ENCODE results near the gene TMEM202.
"Not testable (repeated sequence)": the region's sequence is repeated elsewhere in the genome, so short reads cannot be mapped to it uniquely, and the experiment has no call there.

TMEM202 gene

DNA sequence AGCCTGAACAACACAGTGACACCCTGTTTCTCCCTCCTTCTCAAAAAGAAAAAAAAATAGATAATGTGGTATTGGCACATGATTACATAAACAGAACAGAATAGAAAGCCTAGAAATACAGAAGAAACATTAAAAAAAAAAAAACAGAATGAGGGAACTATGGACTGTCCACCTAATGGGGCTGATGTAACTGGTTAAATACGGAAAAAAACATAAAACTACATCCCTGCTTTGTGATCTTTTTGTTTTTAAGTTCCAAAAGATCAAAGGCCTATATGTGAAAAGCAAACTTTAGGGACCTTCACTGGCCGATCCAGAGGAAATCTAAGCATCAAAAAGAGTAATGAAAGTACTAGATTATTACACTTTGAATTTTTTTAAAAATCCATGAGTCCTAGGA, 17.2 kb downstream of the TMEM202 start:
- TF ChIP-seq, protein P1, sequence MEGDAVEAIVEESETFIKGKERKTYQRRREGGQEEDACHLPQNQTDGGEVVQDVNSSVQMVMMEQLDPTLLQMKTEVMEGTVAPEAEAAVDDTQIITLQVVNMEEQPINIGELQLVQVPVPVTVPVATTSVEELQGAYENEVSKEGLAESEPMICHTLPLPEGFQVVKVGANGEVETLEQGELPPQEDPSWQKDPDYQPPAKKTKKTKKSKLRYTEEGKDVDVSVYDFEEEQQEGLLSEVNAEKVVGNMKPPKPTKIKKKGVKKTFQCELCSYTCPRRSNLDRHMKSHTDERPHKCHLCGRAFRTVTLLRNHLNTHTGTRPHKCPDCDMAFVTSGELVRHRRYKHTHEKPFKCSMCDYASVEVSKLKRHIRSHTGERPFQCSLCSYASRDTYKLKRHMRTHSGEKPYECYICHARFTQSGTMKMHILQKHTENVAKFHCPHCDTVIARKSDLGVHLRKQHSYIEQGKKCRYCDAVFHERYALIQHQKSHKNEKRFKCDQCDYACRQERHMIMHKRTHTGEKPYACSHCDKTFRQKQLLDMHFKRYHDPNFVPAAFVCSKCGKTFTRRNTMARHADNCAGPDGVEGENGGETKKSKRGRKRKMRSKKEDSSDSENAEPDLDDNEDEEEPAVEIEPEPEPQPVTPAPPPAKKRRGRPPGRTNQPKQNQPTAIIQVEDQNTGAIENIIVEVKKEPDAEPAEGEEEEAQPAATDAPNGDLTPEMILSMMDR (IDR thresholded peaks at IDR 0.05), result no peak
- H3K4me3 ChIP-seq (ENCODE audit: low read depth in 1 of 2, low read length in 1 of 2), result no peak overlapping the region
- H3K4me1 ChIP-seq (ENCODE audit: control insufficient read depth in 1 of 2, insufficient read depth in 1 of 2, low read depth in 1 of 2, low read length in 1 of 2), result no peaks in the 10 kb centered on the region
- H3K36me3 ChIP-seq, result no peaks in the 10 kb centered on the region
- no peak overlapping the region for H3K27ac ChIP-seq
- no peaks in the 10 kb centered on the region for H3K27me3 ChIP-seq
- no peaks in the 10 kb centered on the region for H3K9me3 ChIP-seq

DNA sequence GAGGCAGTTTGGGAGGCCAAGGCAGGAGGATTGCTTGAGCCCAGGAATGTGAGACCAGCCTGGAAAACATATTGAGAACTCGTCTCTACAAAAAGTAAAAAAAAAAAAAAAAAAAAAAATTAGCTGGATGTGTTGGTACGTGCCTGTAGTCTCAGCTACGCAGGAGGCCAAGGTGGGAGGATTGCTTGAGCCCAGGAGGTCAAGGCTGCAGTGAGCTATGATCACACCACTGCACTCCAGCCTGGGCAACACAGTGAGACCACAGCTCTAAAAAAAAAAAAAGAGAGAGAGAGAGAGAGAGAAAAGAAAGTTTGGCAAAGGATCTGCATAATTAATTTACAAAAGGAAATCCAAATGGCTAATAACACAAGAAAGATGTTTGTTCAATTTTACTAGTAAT, 21.7 kb downstream of the TMEM202 start:
- H3K9me3 ChIP-seq; H3K4me3 ChIP-seq (ENCODE audit: low read depth in 1 of 2, low read length in 1 of 2); H3K36me3 ChIP-seq; H3K4me1 ChIP-seq (ENCODE audit: control insufficient read depth in 1 of 2, insufficient read depth in 1 of 2, low read depth in 1 of 2, low read length in 1 of 2); H3K27me3 ChIP-seq; H3K27ac ChIP-seq: not testable (repeated sequence)

DNA sequence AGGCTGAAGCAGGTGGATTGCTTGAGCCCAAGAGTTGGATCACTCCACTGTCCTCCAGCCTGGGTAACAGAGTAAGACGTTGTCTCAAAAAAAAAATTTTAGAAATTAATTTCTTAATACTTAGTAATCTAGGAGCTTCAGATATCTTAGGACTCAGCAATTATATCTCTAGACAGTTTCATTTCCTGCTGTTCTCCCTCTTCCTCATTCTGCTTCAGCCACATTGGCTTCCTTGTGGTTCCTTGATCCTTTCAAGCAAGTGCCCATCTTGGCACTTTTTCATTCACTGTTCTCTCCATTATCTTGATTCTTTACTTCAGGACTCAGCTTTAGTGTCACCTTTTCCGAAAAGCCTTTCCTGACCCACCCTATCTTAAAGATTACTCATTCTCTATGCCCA, 22.5 kb downstream of the TMEM202 start:
- TF ChIP-seq, protein P1 (IDR thresholded peaks at IDR 0.05), result no peak
- no peaks in the 10 kb centered on the region for H3K36me3 ChIP-seq
- no peak overlapping the region for H3K27ac ChIP-seq
- no peaks in the 10 kb centered on the region for H3K4me1 ChIP-seq (ENCODE audit: control insufficient read depth in 1 of 2, insufficient read depth in 1 of 2, low read depth in 1 of 2, low read length in 1 of 2)
- no peaks in the 10 kb centered on the region for H3K9me3 ChIP-seq
- H3K4me3 ChIP-seq (ENCODE audit: low read depth in 1 of 2, low read length in 1 of 2), result no peak overlapping the region
- H3K27me3 ChIP-seq, result no peaks in the 10 kb centered on the region

DNA sequence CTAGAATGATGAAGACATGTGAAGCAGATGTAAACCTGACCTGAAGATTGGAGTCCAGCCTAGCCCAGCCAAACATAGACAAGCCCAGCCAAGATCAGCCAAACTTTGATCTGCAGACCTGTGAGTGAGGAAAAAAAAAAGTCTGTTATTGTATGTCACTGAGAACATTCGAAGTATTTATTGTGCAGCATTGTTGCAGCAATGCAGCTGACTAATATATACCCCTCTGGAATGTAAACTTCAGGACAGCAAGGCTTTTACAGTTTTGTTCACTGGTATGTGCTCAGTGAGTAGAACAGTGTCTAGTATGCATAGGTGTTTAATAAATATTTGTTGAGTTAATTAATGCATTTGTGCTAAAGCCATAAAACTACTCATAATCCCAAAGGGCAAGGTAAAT, 23.4 kb downstream of the TMEM202 start:
- no peaks in the 10 kb centered on the region for H3K9me3 ChIP-seq
- H3K27me3 ChIP-seq, result no peaks in the 10 kb centered on the region
- no peak overlapping the region for H3K4me3 ChIP-seq (ENCODE audit: low read depth in 1 of 2, low read length in 1 of 2)
- H3K36me3 ChIP-seq, result no peaks in the 10 kb centered on the region
- TF ChIP-seq, protein P1 (IDR thresholded peaks at IDR 0.05), result no peak
- H3K27ac ChIP-seq, result no peak overlapping the region
- no peaks in the 10 kb centered on the region for H3K4me1 ChIP-seq (ENCODE audit: control insufficient read depth in 1 of 2, insufficient read depth in 1 of 2, low read depth in 1 of 2, low read length in 1 of 2)

DNA sequence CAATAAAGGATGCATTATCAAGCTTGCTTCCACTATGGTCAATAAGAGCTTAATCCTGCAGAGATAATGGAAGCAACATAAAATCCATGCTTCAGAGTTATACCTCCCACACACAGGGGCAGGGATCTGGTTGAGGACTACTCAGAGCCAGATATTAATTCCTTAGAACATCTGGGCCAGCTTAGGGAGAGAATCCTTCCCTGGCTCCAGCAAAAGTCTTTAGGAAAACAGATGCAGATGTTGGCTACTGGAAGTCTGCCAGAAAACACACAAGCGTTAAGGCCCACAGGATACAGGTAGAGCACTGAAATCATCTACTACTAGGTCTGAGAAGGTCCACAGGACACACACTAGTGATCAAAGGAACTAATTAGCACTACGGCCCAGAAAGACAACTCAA, 25.2 kb downstream of the TMEM202 start:
- no peak overlapping the region for H3K4me3 ChIP-seq (ENCODE audit: low read depth in 1 of 2, low read length in 1 of 2)
- H3K27me3 ChIP-seq, result no peaks in the 10 kb centered on the region
- TF ChIP-seq, protein P1 (IDR thresholded peaks at IDR 0.05), result no peak
- no peak overlapping the region for H3K27ac ChIP-seq
- no peaks in the 10 kb centered on the region for H3K9me3 ChIP-seq
- no peaks in the 10 kb centered on the region for H3K36me3 ChIP-seq
- no peaks in the 10 kb centered on the region for H3K4me1 ChIP-seq (ENCODE audit: control insufficient read depth in 1 of 2, insufficient read depth in 1 of 2, low read depth in 1 of 2, low read length in 1 of 2)

DNA sequence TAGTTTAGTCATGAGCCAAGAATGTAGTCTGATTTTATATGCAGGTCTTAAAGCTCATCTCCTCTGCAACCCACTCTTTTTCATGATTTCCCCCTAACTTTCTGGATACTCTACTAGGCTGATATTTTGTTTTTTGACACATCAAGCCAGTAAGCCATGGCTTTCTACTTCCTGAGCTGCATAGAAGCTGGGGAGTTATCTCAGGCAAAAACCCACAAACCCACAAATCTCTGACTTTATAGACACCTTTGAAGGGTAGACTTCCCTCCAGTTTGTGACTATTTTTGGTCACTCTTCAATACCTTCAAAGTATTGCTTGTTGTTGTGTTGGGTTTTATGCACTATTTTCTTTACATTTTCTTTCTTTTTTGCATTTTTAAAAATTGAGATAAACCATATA, 28.6 kb downstream of the TMEM202 start:
- TF ChIP-seq, protein P1 (IDR thresholded peaks at IDR 0.05), result no peak
- Histone ChIP-seq H3K36me3 (no peaks in the 10 kb centered on the region), H3K9me3 (no peaks in the 10 kb centered on the region), H3K27ac (no peak overlapping the region), H3K4me1 (ENCODE audit: control insufficient read depth in 1 of 2, insufficient read depth in 1 of 2, low read depth in 1 of 2, low read length in 1 of 2) (no peaks in the 10 kb centered on the region), H3K27me3 (no peaks in the 10 kb centered on the region), H3K4me3 (ENCODE audit: low read depth in 1 of 2, low read length in 1 of 2) (no peak overlapping the region)

Data from neutrophil (primary cell).